SK-N-SH (cell line): ENCODE results near the gene NT5M. TPM values are rescaled to one million over a fixed set of nuclear protein-coding genes. Genes with fewer than 3 reads are reported as not detected.

ENCODE experiments used
- CTCF ChIA-PET: fragments of 300-600, 350-600 bp; formaldehyde crosslinking; extraction: SDS; loops from one replicate; lab custom pipeline; 2021; lab: Yijun Ruan, JAX
- POLR2A ChIA-PET: fragments of 350-600 bp; sonication (Branson Sonifier 250); formaldehyde crosslinking; extraction: SDS; loops from one replicate; lab custom pipeline; 2020; ENCODE audit warnings: antibody characterized with exemption, inconsistent platforms; lab: Yijun Ruan, JAX
- DNase-seq: peaks from one replicate; pipeline ENCODE4 v3.0.0; 2012
- H2AFZ ChIP-seq: fragments of 200-600 bp; sonication (generic); 2 replicates; pipeline ENCODE4 v1.8.1; 2016; ENCODE audit warnings: antibody characterized with exemption, mild to moderate bottlenecking, low read depth
- H3F3A ChIP-seq: fragments of 200-600 bp; sonication (generic); replicated peaks from 2 replicates; pipeline ENCODE3; 2016; ENCODE audit warnings: antibody characterized with exemption, mild to moderate bottlenecking; ENCODE audit not compliant: insufficient read depth
- H3K27ac ChIP-seq, 2 experiments: fragments of 200-500 bp in 1 of 2; fragments of 200-600 bp in 1 of 2; sonication (Bioruptor generic) in 1 of 2; sonication (generic), shearing (Covaris generic) in 1 of 2; 2 replicates each; pipeline versions ENCODE4 v1.5.1 to v1.6.1; 2014 to 2016; ENCODE audit warnings: low read depth in 2 of 2, inconsistent platforms in 1 of 2, low read length in 1 of 2, mild to moderate bottlenecking in 1 of 2, mixed read lengths in 1 of 2
- H3K27me3 ChIP-seq: fragments of 200-600 bp; sonication (generic), shearing (Covaris generic); 2 replicates; pipeline ENCODE4 v1.6.1; 2016; ENCODE audit warnings: mixed run types; ENCODE audit not compliant: insufficient read depth
- H3K36me3 ChIP-seq, 2 experiments: fragments of 200-500 bp in 1 of 2; fragments of 200-600 bp in 1 of 2; sonication (Bioruptor generic) in 1 of 2; sonication (generic) in 1 of 2; replicated peaks in 1 of 2; 2 replicates each; pipeline versions ENCODE3 to v1.5.1; 2014 to 2016; ENCODE audit warnings: low read length in 1 of 2, mild to moderate bottlenecking in 1 of 2; ENCODE audit not compliant: insufficient read depth in 2 of 2, control insufficient read depth in 1 of 2
- H3K4me1 ChIP-seq, 2 experiments: fragments of 200-500 bp in 1 of 2; fragments of 200-600 bp in 1 of 2; sonication (Bioruptor generic) in 1 of 2; sonication (generic), shearing (Covaris generic) in 1 of 2; 2 replicates each; pipeline versions ENCODE4 v1.5.1 to v1.6.1; 2014 to 2016; ENCODE audit warnings: low read depth in 1 of 2, low read length in 1 of 2, mixed run types in 1 of 2; ENCODE audit not compliant: insufficient read depth in 2 of 2, control insufficient read depth in 1 of 2
- H3K4me2 ChIP-seq: fragments of 200-600 bp; sonication (generic), shearing (Covaris generic); 2 replicates; pipeline ENCODE4 v1.6.1; 2017; ENCODE audit warnings: mixed run types
- H3K4me3 ChIP-seq, 2 experiments: fragments of 200-500 bp in 1 of 2; fragments of 200-600 bp in 1 of 2; sonication (Bioruptor generic) in 1 of 2; sonication (generic), shearing (Covaris generic) in 1 of 2; 2 replicates each; pipeline versions ENCODE4 v1.5.1 to v1.8.1; 2014 to 2016; ENCODE audit warnings: low read depth in 2 of 2, inconsistent platforms in 1 of 2, low read length in 1 of 2, mild to moderate bottlenecking in 1 of 2, mixed read lengths in 1 of 2, moderate library complexity in 1 of 2
- H3K79me2 ChIP-seq: fragments of 200-600 bp; sonication (generic); 2 replicates; pipeline ENCODE4 v1.8.1; 2017; ENCODE audit warnings: mild to moderate bottlenecking; ENCODE audit not compliant: insufficient read depth
- H3K9ac ChIP-seq: fragments of 200-600 bp; sonication (generic); 2 replicates; pipeline ENCODE4 v1.6.1; 2017; ENCODE audit warnings: mixed run types
- H3K9me2 ChIP-seq: fragments of 200-600 bp; sonication (generic); 2 replicates; pipeline ENCODE4 v1.6.1; 2017; ENCODE audit warnings: mixed run types
- H3K9me3 ChIP-seq: fragments of 200-600 bp; sonication (generic); 2 replicates; pipeline ENCODE4 v1.6.1; 2017; ENCODE audit warnings: mixed run types, mild to moderate bottlenecking, moderate library complexity
- H4K20me1 ChIP-seq: fragments of 200-600 bp; sonication (generic); 2 replicates; pipeline ENCODE4 v1.6.1; 2017; ENCODE audit warnings: mild to moderate bottlenecking, mixed run types; ENCODE audit not compliant: insufficient read depth
- CHD2 ChIP-seq: fragments of 150-350 bp; IDR thresholded peaks from 2 replicates; pipeline ENCODE4 v1.6.1; 2018; ENCODE audit warnings: low read length; ENCODE audit not compliant: partially characterized antibody
- ELF1 ChIP-seq: IDR thresholded peaks from 2 replicates; pipeline ENCODE4 v1.4.0; 2012
- EP300 ChIP-seq, 2 experiments: IDR thresholded peaks; 2 replicates each; pipeline versions ENCODE4 v1.4.0 to v1.6.1; 2012; ENCODE audit warnings: borderline replicate concordance in 1 of 2, low read depth in 1 of 2, low read length in 1 of 2
- EZH2phosphoT487 ChIP-seq: fragments of 200-600 bp; sonication (generic); IDR thresholded peaks from 2 replicates; pipeline ENCODE4 v1.6.1; 2017; ENCODE audit warnings: low read depth, mixed run types, mild to moderate bottlenecking, antibody characterized with exemption, moderate library complexity, borderline replicate concordance
- FOSL2 ChIP-seq: IDR thresholded peaks from 2 replicates; pipeline ENCODE4 v1.4.0; 2012; ENCODE audit warnings: low read depth, mild to moderate bottlenecking, moderate library complexity, borderline replicate concordance
- FOXJ3 ChIP-seq: sonication (generic); formaldehyde crosslinking; IDR thresholded peaks from 2 replicates; pipeline ENCODE4 v1.5.1; 2020; ENCODE audit warnings: mild to moderate bottlenecking, missing genetic modification reagents
- FOXM1 ChIP-seq: IDR thresholded peaks from 2 replicates; pipeline ENCODE4 v1.4.0; 2012; ENCODE audit warnings: low read depth, mild to moderate bottlenecking
- IRF3 ChIP-seq: fragments of 150-350 bp; IDR thresholded peaks from 2 replicates; pipeline ENCODE4 v1.6.1; 2016; ENCODE audit warnings: mild to moderate bottlenecking, low read depth, low read length
- NRF1 ChIP-seq: IDR thresholded peaks from 2 replicates; pipeline ENCODE4 v1.6.1; 2012; ENCODE audit warnings: low read depth, mild to moderate bottlenecking, low read length
- POLR2AphosphoS5 ChIP-seq: IDR thresholded peaks from 2 replicates; pipeline ENCODE4 v1.6.1; 2012; ENCODE audit warnings: low read depth, low read length
- RAD21 ChIP-seq: IDR thresholded peaks from 2 replicates; pipeline ENCODE4 v1.6.1; 2012; ENCODE audit warnings: mild to moderate bottlenecking, low read length
- RCOR1 ChIP-seq: fragments of 150-350 bp; IDR thresholded peaks from 2 replicates; pipeline ENCODE4 v1.6.1; 2017; ENCODE audit warnings: antibody characterized with exemption, low read length
- RFX5 ChIP-seq: IDR thresholded peaks from 2 replicates; pipeline ENCODE4 v1.6.1; 2012; ENCODE audit warnings: mild to moderate bottlenecking, improper control_type of control experiment, low read length
- TCF12 ChIP-seq: IDR thresholded peaks from 2 replicates; pipeline ENCODE4 v1.4.0; 2012
- TEAD4 ChIP-seq: IDR thresholded peaks from 2 replicates; pipeline ENCODE4 v1.4.0; 2012; ENCODE audit warnings: mild to moderate bottlenecking, borderline replicate concordance; ENCODE audit not compliant: insufficient read depth
- YY1 ChIP-seq: IDR thresholded peaks from 2 replicates; pipeline ENCODE4 v1.4.0; 2012; ENCODE audit warnings: low read depth, mild to moderate bottlenecking
- WGBS: methylation state at CpG from one replicate; pipeline ENCODE4 v1.1.6; 2017; ENCODE audit warnings: low lambda C conversion rate; 5-methylcytosine and 5-hydroxymethylcytosine counted together
- polyA plus RNA-seq, 3 experiments: library from polyadenylated mRNA; depleted of rRNA; stranded (reverse); fragments of >200 nt; gene quantifications; 2 replicates each; pipeline ENCODE4 v1.2.3, GENCODE V29; 2012
- TF ChIP-seq, protein P1 (sequence below): fragments of 200-600 bp; sonication (generic); IDR thresholded peaks from 2 replicates; pipeline ENCODE4 v1.6.1; 2017; ENCODE audit warnings: antibody characterized with exemption, mild to moderate bottlenecking, moderate library complexity
- TF ChIP-seq, protein P2 (sequence below): IDR thresholded peaks from 2 replicates; pipeline ENCODE4 v1.6.1; 2012; ENCODE audit warnings: mild to moderate bottlenecking, low read depth, low read length, moderate library complexity
- TF ChIP-seq, protein P3 (sequence below): IDR thresholded peaks from 2 replicates; pipeline ENCODE4 v1.4.0; 2012; ENCODE audit warnings: low read depth, borderline replicate concordance

NT5M gene
- polyA plus RNA-seq, 1 of the 3 experiments (the other 2 are of a cell fraction) = 3.9 TPM

- peaks cover 0 to 20% of the 10 kb centered on the region in 2 experiments; a peak in 1 of 4 replicates for H3K4me1 ChIP-seq
- TF ChIP-seq, protein P1, sequence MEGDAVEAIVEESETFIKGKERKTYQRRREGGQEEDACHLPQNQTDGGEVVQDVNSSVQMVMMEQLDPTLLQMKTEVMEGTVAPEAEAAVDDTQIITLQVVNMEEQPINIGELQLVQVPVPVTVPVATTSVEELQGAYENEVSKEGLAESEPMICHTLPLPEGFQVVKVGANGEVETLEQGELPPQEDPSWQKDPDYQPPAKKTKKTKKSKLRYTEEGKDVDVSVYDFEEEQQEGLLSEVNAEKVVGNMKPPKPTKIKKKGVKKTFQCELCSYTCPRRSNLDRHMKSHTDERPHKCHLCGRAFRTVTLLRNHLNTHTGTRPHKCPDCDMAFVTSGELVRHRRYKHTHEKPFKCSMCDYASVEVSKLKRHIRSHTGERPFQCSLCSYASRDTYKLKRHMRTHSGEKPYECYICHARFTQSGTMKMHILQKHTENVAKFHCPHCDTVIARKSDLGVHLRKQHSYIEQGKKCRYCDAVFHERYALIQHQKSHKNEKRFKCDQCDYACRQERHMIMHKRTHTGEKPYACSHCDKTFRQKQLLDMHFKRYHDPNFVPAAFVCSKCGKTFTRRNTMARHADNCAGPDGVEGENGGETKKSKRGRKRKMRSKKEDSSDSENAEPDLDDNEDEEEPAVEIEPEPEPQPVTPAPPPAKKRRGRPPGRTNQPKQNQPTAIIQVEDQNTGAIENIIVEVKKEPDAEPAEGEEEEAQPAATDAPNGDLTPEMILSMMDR = no peak
- TF ChIP-seq FOSL2 (no peak), FOXJ3 (no peak), RAD21 (no peak), ELF1 (no peak), YY1 (no peak), TCF12 (no peak), EZH2phosphoT487 (no peak), FOXM1 (no peak), TEAD4 (no peak), NRF1 (no peak), IRF3 (no peak), RFX5 (no peak), CHD2 (no peak), RCOR1 (no peak), POLR2AphosphoS5 (no peak), EP300 (IDR thresholded peaks at IDR 0.05; ENCODE audit: borderline replicate concordance in 1 of 2, low read depth in 1 of 2, low read length in 1 of 2) (no peak)
- TF ChIP-seq, protein P2, sequence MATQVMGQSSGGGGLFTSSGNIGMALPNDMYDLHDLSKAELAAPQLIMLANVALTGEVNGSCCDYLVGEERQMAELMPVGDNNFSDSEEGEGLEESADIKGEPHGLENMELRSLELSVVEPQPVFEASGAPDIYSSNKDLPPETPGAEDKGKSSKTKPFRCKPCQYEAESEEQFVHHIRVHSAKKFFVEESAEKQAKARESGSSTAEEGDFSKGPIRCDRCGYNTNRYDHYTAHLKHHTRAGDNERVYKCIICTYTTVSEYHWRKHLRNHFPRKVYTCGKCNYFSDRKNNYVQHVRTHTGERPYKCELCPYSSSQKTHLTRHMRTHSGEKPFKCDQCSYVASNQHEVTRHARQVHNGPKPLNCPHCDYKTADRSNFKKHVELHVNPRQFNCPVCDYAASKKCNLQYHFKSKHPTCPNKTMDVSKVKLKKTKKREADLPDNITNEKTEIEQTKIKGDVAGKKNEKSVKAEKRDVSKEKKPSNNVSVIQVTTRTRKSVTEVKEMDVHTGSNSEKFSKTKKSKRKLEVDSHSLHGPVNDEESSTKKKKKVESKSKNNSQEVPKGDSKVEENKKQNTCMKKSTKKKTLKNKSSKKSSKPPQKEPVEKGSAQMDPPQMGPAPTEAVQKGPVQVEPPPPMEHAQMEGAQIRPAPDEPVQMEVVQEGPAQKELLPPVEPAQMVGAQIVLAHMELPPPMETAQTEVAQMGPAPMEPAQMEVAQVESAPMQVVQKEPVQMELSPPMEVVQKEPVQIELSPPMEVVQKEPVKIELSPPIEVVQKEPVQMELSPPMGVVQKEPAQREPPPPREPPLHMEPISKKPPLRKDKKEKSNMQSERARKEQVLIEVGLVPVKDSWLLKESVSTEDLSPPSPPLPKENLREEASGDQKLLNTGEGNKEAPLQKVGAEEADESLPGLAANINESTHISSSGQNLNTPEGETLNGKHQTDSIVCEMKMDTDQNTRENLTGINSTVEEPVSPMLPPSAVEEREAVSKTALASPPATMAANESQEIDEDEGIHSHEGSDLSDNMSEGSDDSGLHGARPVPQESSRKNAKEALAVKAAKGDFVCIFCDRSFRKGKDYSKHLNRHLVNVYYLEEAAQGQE = no peak
- TF ChIP-seq, protein P3, sequence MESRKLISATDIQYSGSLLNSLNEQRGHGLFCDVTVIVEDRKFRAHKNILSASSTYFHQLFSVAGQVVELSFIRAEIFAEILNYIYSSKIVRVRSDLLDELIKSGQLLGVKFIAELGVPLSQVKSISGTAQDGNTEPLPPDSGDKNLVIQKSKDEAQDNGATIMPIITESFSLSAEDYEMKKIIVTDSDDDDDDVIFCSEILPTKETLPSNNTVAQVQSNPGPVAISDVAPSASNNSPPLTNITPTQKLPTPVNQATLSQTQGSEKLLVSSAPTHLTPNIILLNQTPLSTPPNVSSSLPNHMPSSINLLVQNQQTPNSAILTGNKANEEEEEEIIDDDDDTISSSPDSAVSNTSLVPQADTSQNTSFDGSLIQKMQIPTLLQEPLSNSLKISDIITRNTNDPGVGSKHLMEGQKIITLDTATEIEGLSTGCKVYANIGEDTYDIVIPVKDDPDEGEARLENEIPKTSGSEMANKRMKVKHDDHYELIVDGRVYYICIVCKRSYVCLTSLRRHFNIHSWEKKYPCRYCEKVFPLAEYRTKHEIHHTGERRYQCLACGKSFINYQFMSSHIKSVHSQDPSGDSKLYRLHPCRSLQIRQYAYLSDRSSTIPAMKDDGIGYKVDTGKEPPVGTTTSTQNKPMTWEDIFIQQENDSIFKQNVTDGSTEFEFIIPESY = no peak
- H3K9ac ChIP-seq = no peak overlapping the region
- H3K79me2 ChIP-seq = no peaks in the 10 kb centered on the region
- H3K4me2 ChIP-seq = no peak overlapping the region
- peaks cover 5% of the 10 kb centered on the region for H3F3A ChIP-seq
- H3K9me3 ChIP-seq = peaks cover 15% of the 10 kb centered on the region; the same call in 1 of the 2 replicates
- H3K27me3 ChIP-seq = no peaks in the 10 kb centered on the region
- WGBS = 80% methylated on average over 10 of the region's 10 CpGs
- H2AFZ ChIP-seq = no peak overlapping the region
- ChIA-PET POLR2A (no interaction called here), CTCF (interaction anchor here (0.6 to 7.7 kb wide), 28 partner anchors 9 to 562 kb away, joined by 3 to 155 read pairs (median 4); partner anchors contain the start of genes PEMT and RASD1)
- no peaks in the 10 kb centered on the region for H3K36me3 ChIP-seq
- DNase-seq = peak; percentile 7
- H4K20me1 ChIP-seq = no peaks in the 10 kb centered on the region
- no peak overlapping the region for H3K27ac ChIP-seq
- no peak overlapping the region for H3K4me3 ChIP-seq
- H3K9me2 ChIP-seq = no peaks in the 10 kb centered on the region
Observed at GRCh38 chr17:17356931-17357270, 53.7 kb downstream of the NT5M start.
